Panc1 (cell line): Measurements from ENCODE around the gene BAD.

Experiments
- POLR2AphosphoS5 ChIP-seq: IDR thresholded peaks from 2 replicates; pipeline ENCODE4 v1.6.1; 2012; ENCODE audit warnings: mild to moderate bottlenecking, low read depth, low read length, moderate library complexity
- SIN3A ChIP-seq: IDR thresholded peaks from 2 replicates; pipeline ENCODE4 v1.6.1; 2012; ENCODE audit warnings: low read depth, mild to moderate bottlenecking, low read length, moderate library complexity, borderline replicate concordance; ENCODE audit not compliant: insufficient read depth
- TCF7L2 ChIP-seq: IDR thresholded peaks from 2 replicates; pipeline ENCODE4 v1.6.1; 2011; ENCODE audit warnings: mild to moderate bottlenecking, low read depth, low read length, inconsistent platforms
- TF ChIP-seq, protein P1 (sequence below): fragments of 450-650 bp; IDR thresholded peaks from 2 replicates; pipeline ENCODE4 v1.5.1; 2017; ENCODE audit warnings: mild to moderate bottlenecking
- TF ChIP-seq, protein P2 (sequence below), 2 experiments: IDR thresholded peaks; 2 replicates each; pipeline ENCODE4 v1.6.1; 2011 to 2012; ENCODE audit warnings: low read depth in 2 of 2, control low read depth in 1 of 2, low read length in 1 of 2, mild to moderate bottlenecking in 1 of 2, moderate library complexity in 1 of 2; ENCODE audit not compliant: insufficient read depth in 1 of 2

DNA sequence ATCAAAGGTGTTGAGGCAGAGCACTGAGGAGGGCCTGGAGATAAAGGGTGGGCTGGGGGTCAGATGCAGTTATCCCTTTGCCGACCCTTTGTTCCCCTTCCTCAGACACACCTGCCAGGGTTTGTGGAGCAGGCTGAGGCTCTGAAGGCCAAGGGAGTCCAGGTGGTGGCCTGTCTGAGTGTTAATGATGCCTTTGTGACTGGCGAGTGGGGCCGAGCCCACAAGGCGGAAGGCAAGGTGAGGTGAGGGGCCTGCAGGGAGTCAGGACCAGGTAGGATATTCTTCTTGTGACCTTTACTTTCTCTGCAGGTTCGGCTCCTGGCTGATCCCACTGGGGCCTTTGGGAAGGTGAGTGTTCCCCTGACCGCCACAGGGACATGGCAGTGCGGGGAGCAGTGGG lies 36.1 kb upstream of the BAD start:
- TF ChIP-seq, protein P1, sequence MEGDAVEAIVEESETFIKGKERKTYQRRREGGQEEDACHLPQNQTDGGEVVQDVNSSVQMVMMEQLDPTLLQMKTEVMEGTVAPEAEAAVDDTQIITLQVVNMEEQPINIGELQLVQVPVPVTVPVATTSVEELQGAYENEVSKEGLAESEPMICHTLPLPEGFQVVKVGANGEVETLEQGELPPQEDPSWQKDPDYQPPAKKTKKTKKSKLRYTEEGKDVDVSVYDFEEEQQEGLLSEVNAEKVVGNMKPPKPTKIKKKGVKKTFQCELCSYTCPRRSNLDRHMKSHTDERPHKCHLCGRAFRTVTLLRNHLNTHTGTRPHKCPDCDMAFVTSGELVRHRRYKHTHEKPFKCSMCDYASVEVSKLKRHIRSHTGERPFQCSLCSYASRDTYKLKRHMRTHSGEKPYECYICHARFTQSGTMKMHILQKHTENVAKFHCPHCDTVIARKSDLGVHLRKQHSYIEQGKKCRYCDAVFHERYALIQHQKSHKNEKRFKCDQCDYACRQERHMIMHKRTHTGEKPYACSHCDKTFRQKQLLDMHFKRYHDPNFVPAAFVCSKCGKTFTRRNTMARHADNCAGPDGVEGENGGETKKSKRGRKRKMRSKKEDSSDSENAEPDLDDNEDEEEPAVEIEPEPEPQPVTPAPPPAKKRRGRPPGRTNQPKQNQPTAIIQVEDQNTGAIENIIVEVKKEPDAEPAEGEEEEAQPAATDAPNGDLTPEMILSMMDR, result no peak
- TF ChIP-seq POLR2AphosphoS5 (no peak), SIN3A (no peak), TCF7L2 (no peak)
- TF ChIP-seq, protein P2, sequence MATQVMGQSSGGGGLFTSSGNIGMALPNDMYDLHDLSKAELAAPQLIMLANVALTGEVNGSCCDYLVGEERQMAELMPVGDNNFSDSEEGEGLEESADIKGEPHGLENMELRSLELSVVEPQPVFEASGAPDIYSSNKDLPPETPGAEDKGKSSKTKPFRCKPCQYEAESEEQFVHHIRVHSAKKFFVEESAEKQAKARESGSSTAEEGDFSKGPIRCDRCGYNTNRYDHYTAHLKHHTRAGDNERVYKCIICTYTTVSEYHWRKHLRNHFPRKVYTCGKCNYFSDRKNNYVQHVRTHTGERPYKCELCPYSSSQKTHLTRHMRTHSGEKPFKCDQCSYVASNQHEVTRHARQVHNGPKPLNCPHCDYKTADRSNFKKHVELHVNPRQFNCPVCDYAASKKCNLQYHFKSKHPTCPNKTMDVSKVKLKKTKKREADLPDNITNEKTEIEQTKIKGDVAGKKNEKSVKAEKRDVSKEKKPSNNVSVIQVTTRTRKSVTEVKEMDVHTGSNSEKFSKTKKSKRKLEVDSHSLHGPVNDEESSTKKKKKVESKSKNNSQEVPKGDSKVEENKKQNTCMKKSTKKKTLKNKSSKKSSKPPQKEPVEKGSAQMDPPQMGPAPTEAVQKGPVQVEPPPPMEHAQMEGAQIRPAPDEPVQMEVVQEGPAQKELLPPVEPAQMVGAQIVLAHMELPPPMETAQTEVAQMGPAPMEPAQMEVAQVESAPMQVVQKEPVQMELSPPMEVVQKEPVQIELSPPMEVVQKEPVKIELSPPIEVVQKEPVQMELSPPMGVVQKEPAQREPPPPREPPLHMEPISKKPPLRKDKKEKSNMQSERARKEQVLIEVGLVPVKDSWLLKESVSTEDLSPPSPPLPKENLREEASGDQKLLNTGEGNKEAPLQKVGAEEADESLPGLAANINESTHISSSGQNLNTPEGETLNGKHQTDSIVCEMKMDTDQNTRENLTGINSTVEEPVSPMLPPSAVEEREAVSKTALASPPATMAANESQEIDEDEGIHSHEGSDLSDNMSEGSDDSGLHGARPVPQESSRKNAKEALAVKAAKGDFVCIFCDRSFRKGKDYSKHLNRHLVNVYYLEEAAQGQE (IDR thresholded peaks at IDR 0.05; ENCODE audit: insufficient read depth in 1 of 2, low read depth in 2 of 2, low read length in 1 of 2), result no peak
